ENCODE data around the gene NLGN1. TPM values are rescaled to one million over a fixed set of nuclear protein-coding genes. Genes with fewer than 3 reads are reported as not detected.

NLGN1 gene
- total RNA-seq, 5 donors from 2014 or later (not counting 1 experiment from before 2014, with no cell fraction given): 0.18 TPM; not detected in 4

GRCh38 chr3:173796405-173796804 is 398.9 kb downstream of the NLGN1 start:
- no peaks in the 10 kb centered on the region for H3K4me1 Mint-ChIP-seq
- no peak overlapping the region for H3K27ac ChIP-seq (ENCODE audit: low read length)
- H3K36me3 Mint-ChIP-seq: no peaks in the 10 kb centered on the region
- no peaks in the 10 kb centered on the region for H3K36me3 ChIP-seq (ENCODE audit: control insufficient read depth in 2 of 2, extremely low read depth in 1 of 2, insufficient read depth in 1 of 2, low read length in 1 of 2)
- H3K27ac Mint-ChIP-seq: no peak overlapping the region
- H3K27me3 Mint-ChIP-seq: no peaks in the 10 kb centered on the region
- no peak for DNase-seq
- H3K4me3 ChIP-seq (ENCODE audit: control insufficient read depth in 1 of 2, extremely low read depth in 1 of 2, low read length in 1 of 2): no peak overlapping the region
- H3K27me3 ChIP-seq (replicated peaks in 1 of 2; ENCODE audit: control insufficient read depth in 2 of 2, extremely low read depth in 1 of 2, insufficient read depth in 2 of 2, low read length in 1 of 2): no peaks in the 10 kb centered on the region
- POLR2A ChIA-PET: no interaction called here
- H3K4me1 ChIP-seq (ENCODE audit: control insufficient read depth in 1 of 2, extremely low read depth in 1 of 2, insufficient read depth in 2 of 2, low read length in 2 of 2): no peaks in the 10 kb centered on the region
- CTCF ChIA-PET: no interaction called here
- WGBS (ENCODE audit: insufficient coverage): no CpG with 5 or more reads among the region's 1 CpG
- H3K4me3 Mint-ChIP-seq: no peak overlapping the region
- ATAC-seq (replicated peaks in 1 of 4): no peak
- H3K9me3 Mint-ChIP-seq: peaks cover 0 to 6% (median 0%) of the 10 kb centered on the region in 3 donors
- H3K9me3 ChIP-seq: no peaks in the 10 kb centered on the region

GRCh38 chr3:173796890-173797289 is 399.3 kb downstream of the NLGN1 start:
- ChIA-PET POLR2A (no interaction called here), CTCF (no interaction called here)
- Mint-ChIP-seq H3K27me3 (no peaks in the 10 kb centered on the region), H3K36me3 (no peaks in the 10 kb centered on the region), H3K9me3 (peaks cover 0 to 6% (median 0%) of the 10 kb centered on the region in 3 donors), H3K4me1 (no peaks in the 10 kb centered on the region), H3K27ac (no peak overlapping the region), H3K4me3 (no peak overlapping the region)
- no peaks in the 10 kb centered on the region for H3K9me3 ChIP-seq
- DNase-seq (no peak), ATAC-seq (replicated peaks in 1 of 4) (no peak)
- no peaks in the 10 kb centered on the region for H3K36me3 ChIP-seq (ENCODE audit: control insufficient read depth in 2 of 2, extremely low read depth in 1 of 2, insufficient read depth in 1 of 2, low read length in 1 of 2)
- H3K4me3 ChIP-seq (ENCODE audit: control insufficient read depth in 1 of 2, extremely low read depth in 1 of 2, low read length in 1 of 2): no peak overlapping the region
- WGBS (ENCODE audit: insufficient coverage): 80% methylated on average over 1 of the region's 3 CpGs
- no peak overlapping the region for H3K27ac ChIP-seq (ENCODE audit: low read length)
- H3K4me1 ChIP-seq (ENCODE audit: control insufficient read depth in 1 of 2, extremely low read depth in 1 of 2, insufficient read depth in 2 of 2, low read length in 2 of 2): no peaks in the 10 kb centered on the region
- H3K27me3 ChIP-seq (replicated peaks in 1 of 2; ENCODE audit: control insufficient read depth in 2 of 2, extremely low read depth in 1 of 2, insufficient read depth in 2 of 2, low read length in 1 of 2): no peaks in the 10 kb centered on the region

- DNase-seq: no peak
- no peak overlapping the region for H3K27ac Mint-ChIP-seq
- Histone ChIP-seq H3K9me3 (no peaks in the 10 kb centered on the region), H3K27me3 (replicated peaks in 1 of 2; ENCODE audit: control insufficient read depth in 2 of 2, extremely low read depth in 1 of 2, insufficient read depth in 2 of 2, low read length in 1 of 2) (no peaks in the 10 kb centered on the region), H3K4me1 (ENCODE audit: control insufficient read depth in 1 of 2, extremely low read depth in 1 of 2, insufficient read depth in 2 of 2, low read length in 2 of 2) (no peaks in the 10 kb centered on the region), H3K36me3 (ENCODE audit: control insufficient read depth in 2 of 2, extremely low read depth in 1 of 2, insufficient read depth in 1 of 2, low read length in 1 of 2) (no peaks in the 10 kb centered on the region), H3K27ac (ENCODE audit: low read length) (no peak overlapping the region), H3K4me3 (ENCODE audit: control insufficient read depth in 1 of 2, extremely low read depth in 1 of 2, low read length in 1 of 2) (no peak overlapping the region)
- WGBS (ENCODE audit: insufficient coverage): no CpG with 5 or more reads among the region's 4 CpGs
- POLR2A ChIA-PET: no interaction called here
- no peaks in the 10 kb centered on the region for H3K4me1 Mint-ChIP-seq
- no peaks in the 10 kb centered on the region for H3K27me3 Mint-ChIP-seq
- peaks cover 0 to 6% (median 0%) of the 10 kb centered on the region in 3 donors for H3K9me3 Mint-ChIP-seq
- H3K36me3 Mint-ChIP-seq: no peaks in the 10 kb centered on the region
- ATAC-seq (replicated peaks in 1 of 4): no peak
- no peak overlapping the region for H3K4me3 Mint-ChIP-seq
- CTCF ChIA-PET: no interaction called here
These were observed 401.7 kb downstream of the NLGN1 start for GRCh38 chr3:173799060-173799816.

- CTCF ChIA-PET: no interaction called here
- no peaks in the 10 kb centered on the region for H3K27me3 ChIP-seq (replicated peaks in 1 of 2; ENCODE audit: control insufficient read depth in 2 of 2, extremely low read depth in 1 of 2, insufficient read depth in 2 of 2, low read length in 1 of 2)
- no peak overlapping the region for H3K4me3 ChIP-seq (ENCODE audit: control insufficient read depth in 1 of 2, extremely low read depth in 1 of 2, low read length in 1 of 2)
- H3K36me3 Mint-ChIP-seq: no peaks in the 10 kb centered on the region
- H3K36me3 ChIP-seq (ENCODE audit: control insufficient read depth in 2 of 2, extremely low read depth in 1 of 2, insufficient read depth in 1 of 2, low read length in 1 of 2): no peaks in the 10 kb centered on the region
- H3K27me3 Mint-ChIP-seq: no peaks in the 10 kb centered on the region
- no peak overlapping the region for H3K27ac Mint-ChIP-seq
- H3K9me3 ChIP-seq: no peaks in the 10 kb centered on the region
- no CpG with 5 or more reads among the region's 2 CpGs for WGBS (ENCODE audit: insufficient coverage)
- H3K4me3 Mint-ChIP-seq: no peak overlapping the region
- ATAC-seq (replicated peaks in 1 of 4) (no peak), DNase-seq (no peak)
- peaks cover 0 to 6% (median 0%) of the 10 kb centered on the region in 3 donors for H3K9me3 Mint-ChIP-seq
- H3K4me1 ChIP-seq (ENCODE audit: control insufficient read depth in 1 of 2, extremely low read depth in 1 of 2, insufficient read depth in 2 of 2, low read length in 2 of 2): no peaks in the 10 kb centered on the region
- H3K27ac ChIP-seq (ENCODE audit: low read length): no peak overlapping the region
- no peaks in the 10 kb centered on the region for H3K4me1 Mint-ChIP-seq
- POLR2A ChIA-PET: no interaction called here
These were observed 402.6 kb downstream of the NLGN1 start for GRCh38 chr3:173800154-173800553.

GRCh38 chr3:173814809-173815208 is 417.3 kb downstream of the NLGN1 start:
- H3K36me3 Mint-ChIP-seq: no peaks in the 10 kb centered on the region
- H3K9me3 Mint-ChIP-seq: peaks cover 3 to 21% (median 12%) of the 10 kb centered on the region in 3 donors
- no peak for DNase-seq
- CTCF ChIA-PET: no interaction called here
- no peaks in the 10 kb centered on the region for H3K4me1 Mint-ChIP-seq
- Histone ChIP-seq H3K4me3 (ENCODE audit: control insufficient read depth in 1 of 2, extremely low read depth in 1 of 2, low read length in 1 of 2) (no peak overlapping the region), H3K9me3 (no peaks in the 10 kb centered on the region), H3K4me1 (ENCODE audit: control insufficient read depth in 1 of 2, extremely low read depth in 1 of 2, insufficient read depth in 2 of 2, low read length in 2 of 2) (no peaks in the 10 kb centered on the region), H3K27me3 (replicated peaks in 1 of 2; ENCODE audit: control insufficient read depth in 2 of 2, extremely low read depth in 1 of 2, insufficient read depth in 2 of 2, low read length in 1 of 2) (no peaks in the 10 kb centered on the region), H3K36me3 (ENCODE audit: control insufficient read depth in 2 of 2, extremely low read depth in 1 of 2, insufficient read depth in 1 of 2, low read length in 1 of 2) (no peaks in the 10 kb centered on the region), H3K27ac (ENCODE audit: low read length) (no peak overlapping the region)
- H3K27me3 Mint-ChIP-seq: no peaks in the 10 kb centered on the region
- WGBS (ENCODE audit: insufficient coverage): 14% methylated on average over 1 of the region's 3 CpGs
- no peak overlapping the region for H3K27ac Mint-ChIP-seq
- POLR2A ChIA-PET: interaction anchor here in 1 of 2 donors (0.7 kb wide), 1 partner anchor 8 kb away, joined by 3 read pairs; no protein-coding TSS in a partner anchor
- ATAC-seq (replicated peaks in 1 of 4): no peak
- H3K4me3 Mint-ChIP-seq: no peak overlapping the region

GRCh38 chr3:173819368-173819767 is 421.8 kb downstream of the NLGN1 start:
- no peak overlapping the region for H3K27ac Mint-ChIP-seq
- H3K9me3 ChIP-seq: no peaks in the 10 kb centered on the region
- DNase-seq (no peak), ATAC-seq (replicated peaks in 1 of 4) (no peak)
- no peaks in the 10 kb centered on the region for H3K36me3 ChIP-seq (ENCODE audit: control insufficient read depth in 2 of 2, extremely low read depth in 1 of 2, insufficient read depth in 1 of 2, low read length in 1 of 2)
- no peak overlapping the region for H3K4me3 ChIP-seq (ENCODE audit: control insufficient read depth in 1 of 2, extremely low read depth in 1 of 2, low read length in 1 of 2)
- POLR2A ChIA-PET: no interaction called here
- no peaks in the 10 kb centered on the region for H3K4me1 ChIP-seq (ENCODE audit: control insufficient read depth in 1 of 2, extremely low read depth in 1 of 2, insufficient read depth in 2 of 2, low read length in 2 of 2)
- peaks cover 3 to 17% (median 12%) of the 10 kb centered on the region in 3 donors for H3K9me3 Mint-ChIP-seq
- no peaks in the 10 kb centered on the region for H3K27me3 Mint-ChIP-seq
- CTCF ChIA-PET: no interaction called here
- H3K27me3 ChIP-seq (replicated peaks in 1 of 2; ENCODE audit: control insufficient read depth in 2 of 2, extremely low read depth in 1 of 2, insufficient read depth in 2 of 2, low read length in 1 of 2): no peaks in the 10 kb centered on the region
- H3K4me3 Mint-ChIP-seq: no peak overlapping the region
- H3K36me3 Mint-ChIP-seq: no peaks in the 10 kb centered on the region
- no peak overlapping the region for H3K27ac ChIP-seq (ENCODE audit: low read length)
- no peaks in the 10 kb centered on the region for H3K4me1 Mint-ChIP-seq
- 93% methylated on average over 3 of the region's 5 CpGs for WGBS (ENCODE audit: insufficient coverage)

Data from T-cell (primary cell).